GM21529 (cell line): ENCODE data around the gene MINDY4.

ENCODE experiments used
- ATAC-seq: cut with Tn5 transposase; IDR thresholded peaks from one replicate; pipeline ENCODE4 v1.9.1; 2021; ENCODE audit not compliant: unreplicated experiment

Gene MINDY4

DNA sequence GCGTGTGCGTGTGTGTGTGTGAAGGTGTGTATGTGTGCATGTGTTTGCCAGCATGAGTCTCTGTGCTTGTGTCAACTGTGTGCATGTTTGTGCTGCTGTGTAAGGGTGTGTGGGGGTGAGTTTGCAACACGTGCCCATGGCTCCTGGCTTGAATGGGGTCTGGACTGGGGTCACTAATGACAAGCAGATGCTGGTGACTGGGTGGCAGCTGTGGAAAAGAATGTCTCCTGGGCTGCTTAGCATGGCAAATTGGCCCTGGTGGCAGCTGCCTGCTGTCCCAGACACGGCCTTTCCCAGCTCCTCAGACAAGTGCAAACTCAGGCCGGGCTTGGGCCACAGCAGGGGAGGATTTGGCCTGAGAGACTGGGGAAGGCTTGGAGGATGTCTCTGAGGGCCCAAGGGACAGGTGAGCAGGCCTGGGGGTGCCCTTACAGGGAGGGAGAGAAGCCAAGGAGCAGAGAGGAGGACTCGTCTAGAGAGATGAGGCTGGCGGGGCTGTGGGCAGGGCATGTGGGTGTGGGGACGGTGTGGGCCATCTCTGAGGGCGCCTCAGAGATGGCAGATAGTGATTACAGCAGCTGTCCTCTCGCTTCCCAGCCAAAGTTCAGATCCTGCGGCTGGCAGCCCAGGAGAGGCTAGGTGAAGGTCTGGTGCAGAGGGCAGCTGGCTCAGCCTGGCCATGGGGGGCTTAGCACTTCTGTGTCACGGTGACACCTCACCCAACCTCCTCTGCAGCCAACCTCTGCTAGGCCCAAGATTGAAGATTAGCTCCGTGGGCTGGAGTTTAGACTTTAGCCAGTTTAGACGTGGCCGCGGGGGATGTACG lies 142.0 kb downstream of the MINDY4 start:
- no peak for ATAC-seq

DNA sequence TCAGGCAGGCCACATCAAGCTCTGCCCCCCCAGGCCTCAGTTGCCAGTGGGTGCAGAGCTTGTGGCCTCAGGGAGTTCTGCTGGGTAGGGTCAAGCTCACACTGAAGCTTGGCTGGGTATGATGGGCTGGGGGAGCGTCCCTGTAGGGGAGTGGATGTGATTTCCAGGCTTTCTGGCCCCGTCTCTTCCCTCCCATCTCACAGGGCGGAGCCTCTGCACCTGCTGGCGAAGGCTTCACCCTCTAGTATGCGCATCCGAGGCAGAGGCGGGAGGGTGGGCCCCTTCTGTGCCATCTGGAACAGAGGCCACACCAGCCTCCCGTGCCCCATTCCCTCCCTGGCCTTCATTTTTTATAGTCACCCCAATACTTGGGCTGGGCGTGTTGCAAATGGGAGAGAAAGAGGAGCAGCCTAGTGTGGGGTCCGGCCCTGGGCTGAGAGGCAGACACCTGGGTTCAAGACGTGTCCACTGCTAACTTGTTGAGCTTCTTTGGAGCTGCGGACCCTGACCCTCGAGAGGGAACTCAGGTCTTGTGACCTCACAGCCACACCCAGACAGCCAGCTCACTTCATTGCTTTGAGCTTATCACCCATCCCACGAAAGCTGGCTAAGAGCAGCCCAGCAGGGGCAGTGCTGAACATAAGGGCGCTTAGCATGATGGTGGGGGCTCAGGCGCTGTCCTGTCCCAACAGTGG lies 142.8 kb downstream of the MINDY4 start:
- no peak for ATAC-seq

DNA sequence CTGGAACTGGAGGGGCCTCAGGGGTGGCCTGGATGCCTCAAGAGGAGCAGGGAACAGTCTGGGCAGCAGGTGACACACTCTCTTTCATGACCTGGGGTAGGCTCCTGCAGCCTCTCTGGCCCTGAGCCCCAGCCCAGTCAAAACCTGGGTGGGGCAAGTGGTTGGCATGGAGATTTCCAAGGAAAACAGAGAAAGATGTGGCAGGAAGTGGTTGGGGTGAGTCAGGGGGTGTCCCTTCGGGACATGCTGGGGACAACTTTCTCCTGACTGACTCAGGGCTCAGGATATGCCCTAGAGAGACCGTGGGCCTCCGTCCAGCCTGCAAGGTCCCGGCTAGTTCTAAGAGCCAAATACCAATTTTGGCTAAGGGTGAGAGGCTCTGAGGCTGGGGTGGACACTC lies 143.4 kb downstream of the MINDY4 start:
- ATAC-seq: no peak

DNA sequence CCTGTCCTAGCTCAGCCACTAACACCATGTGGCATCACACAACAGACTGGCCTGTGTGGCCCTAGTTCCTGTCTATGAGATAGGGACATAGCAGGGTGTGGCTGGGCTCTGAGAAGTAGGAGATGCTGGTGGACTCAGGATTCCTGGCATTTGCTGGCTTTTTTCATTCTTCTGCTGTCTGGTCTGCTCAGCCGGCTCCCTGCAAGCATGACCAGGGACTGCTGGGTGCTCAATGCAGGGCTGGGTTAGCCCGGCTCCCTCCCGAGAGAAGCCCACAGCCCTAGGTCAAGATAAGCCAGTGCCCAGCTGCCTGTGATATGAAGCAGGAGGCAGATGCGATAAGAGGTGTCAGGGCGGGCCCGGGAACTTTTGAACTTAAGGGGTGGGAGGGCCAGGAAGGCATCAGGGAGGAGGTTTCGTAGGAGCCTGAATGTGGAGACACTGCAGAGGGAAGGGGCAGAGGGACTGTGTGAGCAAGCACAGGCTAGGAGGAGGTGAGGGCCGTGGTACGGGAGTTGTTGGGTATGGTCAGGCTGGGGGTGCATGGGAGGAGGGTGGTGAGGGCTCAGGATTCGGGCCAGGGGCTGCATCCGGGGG lies 143.9 kb downstream of the MINDY4 start:
- no peak for ATAC-seq

DNA sequence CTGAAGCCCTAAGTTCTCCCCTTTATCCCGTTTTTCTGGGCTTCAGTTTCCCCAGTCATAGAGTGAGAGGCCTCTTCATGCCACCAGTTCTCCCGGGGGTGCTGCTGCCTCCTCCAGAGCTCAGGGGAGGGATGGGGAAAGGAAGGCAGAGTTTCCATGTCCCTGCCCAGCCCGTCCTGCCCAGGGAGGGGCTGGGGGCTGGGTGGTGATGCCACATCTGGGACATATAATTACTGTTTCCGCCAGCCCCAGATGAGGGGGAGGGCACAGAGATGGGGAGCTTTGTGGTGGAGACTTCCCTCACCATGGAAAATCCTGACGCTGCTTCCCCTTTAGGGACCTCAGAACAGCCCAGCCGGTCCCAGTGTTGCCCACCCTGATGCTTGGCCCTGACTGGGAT lies 144.5 kb downstream of the MINDY4 start:
- ATAC-seq: no peak

DNA sequence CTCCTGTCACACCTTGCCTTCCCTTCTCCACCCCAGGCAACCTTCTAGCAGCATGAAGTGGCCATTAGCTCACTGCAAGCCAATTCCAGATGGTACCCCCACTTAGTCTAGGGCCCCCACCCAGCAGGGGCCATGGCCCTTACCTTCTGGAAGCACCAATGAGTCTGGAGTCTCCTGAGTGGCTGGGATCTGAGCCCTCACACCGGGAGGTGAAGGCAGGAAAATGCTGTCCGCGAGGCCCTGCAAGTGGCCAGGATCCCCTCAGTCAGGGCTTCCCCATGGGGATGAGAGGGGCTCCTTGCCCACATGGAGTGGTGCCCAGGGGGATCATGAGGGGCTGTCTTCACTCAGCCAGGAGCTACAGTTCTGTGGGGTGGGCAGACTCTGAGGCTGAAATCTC lies 145.0 kb downstream of the MINDY4 start:
- ATAC-seq: no peak

DNA sequence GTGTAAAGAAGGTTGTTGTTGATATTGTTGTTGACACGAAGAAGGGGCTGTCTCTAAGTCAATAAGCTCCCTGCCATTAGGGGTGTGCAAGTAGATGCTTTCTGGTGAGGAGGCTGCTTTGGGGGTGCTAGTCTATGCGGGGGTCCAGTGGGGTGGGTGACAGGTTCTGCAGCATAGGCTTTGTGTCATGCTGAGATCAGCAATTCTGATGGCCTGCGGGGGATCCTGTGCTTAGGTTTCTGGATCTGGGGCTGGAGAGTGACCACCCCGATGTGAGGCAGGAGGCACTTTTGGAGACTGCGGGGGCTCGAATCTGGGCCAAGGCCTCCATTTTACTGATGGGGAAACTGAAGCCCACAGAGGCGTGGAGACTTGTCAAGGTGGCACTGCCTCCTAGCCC lies 145.6 kb downstream of the MINDY4 start:
- ATAC-seq: no peak

DNA sequence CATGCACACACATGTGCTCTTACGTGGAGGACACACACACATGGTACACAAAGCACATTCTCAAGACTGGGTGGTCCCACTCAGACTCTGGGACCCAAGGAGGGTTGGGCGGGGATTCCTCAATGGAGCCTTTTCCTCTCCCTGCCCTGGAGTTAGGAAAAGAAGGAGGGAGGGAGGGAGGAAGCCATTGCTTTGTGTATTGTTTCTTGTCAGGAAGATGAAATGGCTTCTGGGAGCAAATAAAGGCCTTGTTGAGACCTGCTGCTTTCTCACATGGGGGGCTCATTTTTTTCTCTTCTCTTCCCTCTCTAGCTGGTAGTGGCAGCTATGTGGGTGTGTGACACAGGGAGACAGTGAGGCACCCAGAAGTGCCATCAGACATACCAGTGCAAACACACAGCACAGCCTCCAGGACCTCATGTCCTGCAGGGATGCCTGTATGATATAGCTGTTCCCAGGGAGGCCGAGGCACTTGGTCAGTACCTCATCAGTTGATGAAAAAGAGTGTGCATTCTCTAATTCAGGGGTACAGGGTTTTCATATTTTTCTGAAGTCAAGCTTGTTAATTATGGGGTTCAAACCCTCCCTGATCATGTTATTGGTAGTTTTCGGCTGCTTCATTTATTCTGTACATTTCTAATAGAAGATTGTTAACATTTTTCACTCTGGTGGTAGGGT lies 146.1 kb downstream of the MINDY4 start:
- ATAC-seq: no peak

DNA sequence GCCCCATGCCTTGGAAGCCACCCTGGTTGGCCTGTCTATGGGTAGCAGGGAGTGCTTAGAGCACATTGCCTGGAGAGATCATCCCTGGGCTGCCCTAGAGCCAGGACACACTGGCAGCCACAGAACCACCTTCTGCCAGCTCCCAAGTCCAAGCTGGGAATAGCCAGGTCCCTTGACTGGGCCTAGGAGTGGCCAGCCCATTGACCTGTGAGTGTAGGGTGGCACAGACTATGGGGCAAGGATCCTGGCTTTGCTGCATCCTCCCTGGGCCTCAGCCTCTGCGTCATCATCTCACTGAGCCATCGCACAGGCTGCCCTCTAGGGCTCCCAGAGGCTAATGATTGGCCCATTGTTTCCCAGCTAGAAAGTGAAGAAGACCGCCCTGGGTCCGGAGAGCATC lies 147.5 kb downstream of the MINDY4 start:
- ATAC-seq: no peak

DNA sequence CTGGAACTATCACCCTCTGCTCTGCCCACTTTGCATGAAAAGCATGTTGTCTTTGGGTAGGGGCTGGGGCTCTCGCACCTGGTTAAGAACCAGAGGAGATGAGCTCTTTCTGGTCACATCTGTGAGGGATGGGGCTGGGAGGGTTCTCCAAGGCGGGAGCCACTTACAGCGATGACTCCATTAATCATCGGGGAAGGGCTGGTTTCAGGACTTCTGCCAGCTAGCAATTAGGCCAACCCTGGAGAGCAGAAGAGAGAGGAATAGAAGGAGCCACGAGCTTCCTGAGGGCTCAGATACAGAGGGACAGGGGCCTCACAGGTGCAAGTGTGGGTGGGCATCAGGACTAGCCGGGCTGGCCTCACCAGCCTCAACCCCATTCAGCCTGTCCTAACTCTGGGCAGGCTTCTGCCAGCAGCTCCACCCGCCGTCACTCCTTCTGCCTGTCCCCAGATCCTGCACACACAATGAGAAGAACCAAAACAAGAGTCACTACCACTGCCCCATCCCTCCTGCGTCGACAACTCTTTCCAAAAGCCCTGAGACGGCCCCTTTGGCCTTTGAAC lies 148.9 kb downstream of the MINDY4 start:
- ATAC-seq: no peak

DNA sequence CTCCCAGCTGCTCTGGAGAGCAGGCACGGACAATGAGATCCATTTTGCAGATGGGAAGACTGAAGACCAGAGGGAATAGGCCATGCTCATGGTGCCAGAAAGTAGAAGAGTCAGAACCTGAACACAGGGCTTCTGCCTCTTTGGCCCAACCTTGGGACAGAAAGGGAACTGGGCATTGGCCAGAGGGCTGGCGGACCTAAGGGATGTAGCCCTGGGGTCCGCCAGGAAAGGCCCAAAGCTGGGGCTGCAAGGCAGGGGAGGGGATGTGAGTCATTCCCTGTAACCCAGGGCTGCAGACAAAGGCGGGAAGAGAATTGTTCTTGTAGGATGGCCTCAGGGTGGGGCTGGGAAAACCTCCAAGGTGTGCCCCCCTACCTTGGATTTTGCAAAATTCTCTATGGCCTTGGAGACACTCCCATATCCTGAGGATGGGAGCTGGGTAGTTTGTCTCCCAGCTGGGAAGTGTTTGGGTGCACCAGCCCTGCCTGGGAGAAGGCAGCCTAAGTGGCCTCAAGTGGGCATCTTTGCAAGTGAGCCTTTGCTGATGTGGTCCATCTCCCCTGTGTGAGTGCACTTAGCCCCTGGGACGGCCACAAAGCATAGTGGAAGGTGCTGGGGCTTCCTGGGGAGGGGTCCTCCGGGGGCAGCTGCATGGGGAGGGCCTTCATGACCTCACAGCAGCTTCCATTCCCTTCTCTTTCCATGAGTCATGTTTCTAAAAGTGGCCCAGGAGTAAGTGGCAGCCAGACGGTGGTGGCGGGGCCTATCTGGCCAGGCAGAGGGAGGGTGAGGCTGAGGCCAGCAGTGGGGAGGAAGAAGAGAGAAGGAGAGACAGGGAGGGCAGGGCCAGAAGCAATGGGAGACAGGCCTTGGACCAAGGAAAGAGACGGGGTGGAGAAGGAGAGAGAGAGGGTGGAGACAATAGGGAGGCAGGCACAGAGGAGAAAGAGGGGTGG lies 149.6 kb downstream of the MINDY4 start:
- ATAC-seq: no peak

DNA sequence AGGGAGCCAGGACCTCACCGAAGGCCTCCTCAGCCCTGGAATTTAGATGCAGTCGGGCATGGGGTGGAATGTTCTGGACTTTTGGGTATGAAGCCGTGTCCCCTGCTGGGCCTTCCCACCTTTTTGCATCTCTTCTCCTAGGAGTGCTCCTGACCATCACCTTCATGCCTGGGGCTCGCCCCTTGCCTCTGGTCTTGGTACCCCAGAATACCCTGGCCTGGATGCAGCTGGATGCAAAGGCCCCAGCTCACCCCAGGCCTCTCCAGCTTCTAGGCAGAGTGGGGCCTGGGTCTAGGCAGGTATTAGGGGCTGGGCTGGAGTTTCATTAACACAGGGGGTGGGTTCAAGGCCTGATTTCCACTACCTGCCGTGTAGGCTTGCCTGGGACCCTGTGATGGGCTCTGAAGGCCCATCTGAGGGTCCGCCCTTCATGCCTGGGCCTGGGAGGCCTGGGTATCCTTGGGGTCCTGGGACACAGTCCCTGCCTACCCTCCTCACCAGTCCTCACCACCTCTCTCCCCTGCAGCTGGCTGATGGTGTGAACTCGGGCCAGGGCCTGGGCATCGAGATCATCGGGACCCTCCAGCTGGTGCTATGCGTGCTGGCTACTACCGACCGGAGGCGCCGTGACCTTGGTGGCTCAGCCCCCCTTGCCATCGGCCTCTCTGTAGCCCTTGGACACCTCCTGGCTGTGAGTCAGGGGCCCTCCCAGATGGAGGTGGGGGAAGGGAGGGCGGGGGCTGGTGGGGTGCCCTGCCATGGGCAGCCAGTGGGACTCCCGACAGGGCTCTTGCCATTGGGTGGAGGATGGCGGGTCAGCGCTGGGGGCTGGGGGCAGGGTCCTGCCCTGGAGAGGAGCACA lies 150.6 kb downstream of the MINDY4 start:
- ATAC-seq: no peak

DNA sequence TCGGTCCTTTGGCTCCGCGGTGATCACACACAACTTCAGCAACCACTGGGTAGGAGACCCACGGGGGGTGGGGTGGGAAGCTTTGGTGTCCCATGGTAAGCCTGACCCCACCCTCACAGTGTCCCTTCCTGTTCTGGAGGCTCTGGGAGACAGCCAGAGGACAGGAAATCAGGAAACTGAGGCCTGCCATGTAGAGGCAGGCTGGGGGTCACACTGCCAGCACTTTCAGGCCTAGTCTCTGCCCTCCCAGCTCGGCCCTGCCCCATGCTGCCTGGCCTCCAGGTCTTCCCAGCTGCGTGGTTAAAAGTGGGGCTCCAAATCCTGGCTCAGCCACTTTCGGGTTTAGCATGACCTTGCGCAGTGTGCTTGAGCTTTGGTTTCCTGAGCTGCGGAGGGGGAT lies 151.4 kb downstream of the MINDY4 start:
- ATAC-seq: no peak

DNA sequence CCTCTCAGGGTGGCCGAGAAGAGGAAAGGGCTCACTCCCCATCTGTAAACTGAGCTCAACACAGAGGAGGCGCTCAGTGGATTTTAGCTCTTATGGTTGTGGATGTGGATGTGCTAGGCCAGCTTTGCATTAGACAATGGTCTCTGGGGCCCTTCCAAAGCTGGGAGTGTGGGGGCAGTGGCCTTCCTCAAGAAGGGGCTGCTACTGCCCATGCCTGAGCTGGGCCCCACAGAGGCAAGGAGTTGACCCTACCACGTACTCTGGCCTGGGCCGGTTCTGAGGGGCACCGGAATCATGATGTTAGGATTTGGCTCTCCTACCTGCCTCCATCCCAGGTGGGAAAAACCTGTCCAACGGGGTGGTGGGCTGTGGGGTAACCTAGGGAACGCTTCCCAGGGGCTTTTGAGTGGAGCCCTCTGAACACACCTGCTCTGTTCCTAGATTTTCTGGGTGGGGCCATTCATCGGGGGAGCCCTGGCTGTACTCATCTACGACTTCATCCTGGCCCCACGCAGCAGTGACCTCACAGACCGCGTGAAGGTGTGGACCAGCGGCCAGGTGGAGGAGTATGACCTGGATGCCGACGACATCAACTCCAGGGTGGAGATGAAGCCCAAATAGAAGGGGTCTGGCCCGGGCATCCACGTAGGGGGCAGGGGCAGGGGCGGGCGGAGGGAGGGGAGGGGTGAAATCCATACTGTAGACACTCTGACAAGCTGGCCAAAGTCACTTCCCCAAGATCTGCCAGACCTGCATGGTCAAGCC lies 152.0 kb downstream of the MINDY4 start:
- no peak for ATAC-seq

DNA sequence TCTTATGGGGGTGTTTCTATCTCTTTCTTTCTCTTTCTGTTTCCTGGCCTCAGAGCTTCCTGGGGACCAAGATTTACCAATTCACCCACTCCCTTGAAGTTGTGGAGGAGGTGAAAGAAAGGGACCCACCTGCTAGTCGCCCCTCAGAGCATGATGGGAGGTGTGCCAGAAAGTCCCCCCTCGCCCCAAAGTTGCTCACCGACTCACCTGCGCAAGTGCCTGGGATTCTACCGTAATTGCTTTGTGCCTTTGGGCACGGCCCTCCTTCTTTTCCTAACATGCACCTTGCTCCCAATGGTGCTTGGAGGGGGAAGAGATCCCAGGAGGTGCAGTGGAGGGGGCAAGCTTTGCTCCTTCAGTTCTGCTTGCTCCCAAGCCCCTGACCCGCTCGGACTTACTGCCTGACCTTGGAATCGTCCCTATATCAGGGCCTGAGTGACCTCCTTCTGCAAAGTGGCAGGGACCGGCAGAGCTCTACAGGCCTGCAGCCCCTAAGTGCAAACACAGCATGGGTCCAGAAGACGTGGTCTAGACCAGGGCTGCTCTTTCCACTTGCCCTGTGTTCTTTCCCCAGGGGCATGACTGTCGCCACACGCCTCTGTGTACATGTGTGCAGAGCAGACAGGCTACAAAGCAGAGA lies 152.7 kb downstream of the MINDY4 start:
- no peak for ATAC-seq

DNA sequence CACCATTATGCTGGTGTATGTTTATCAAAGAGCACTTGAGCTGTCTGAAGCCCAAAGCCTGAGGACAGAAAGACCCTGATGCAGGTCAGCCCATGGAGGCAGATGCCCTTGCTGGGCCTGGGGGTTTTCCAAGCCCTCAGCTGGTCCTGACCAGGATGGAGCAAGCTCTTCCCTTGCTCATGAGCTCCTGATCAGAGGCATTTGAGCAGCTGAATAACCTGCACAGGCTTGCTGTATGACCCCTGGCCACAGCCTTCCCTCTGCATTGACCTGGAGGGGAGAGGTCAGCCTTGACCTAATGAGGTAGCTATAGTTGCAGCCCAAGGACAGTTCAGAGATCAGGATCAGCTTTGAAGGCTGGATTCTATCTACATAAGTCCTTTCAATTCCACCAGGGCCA lies 153.4 kb downstream of the MINDY4 start:
- no peak for ATAC-seq

DNA sequence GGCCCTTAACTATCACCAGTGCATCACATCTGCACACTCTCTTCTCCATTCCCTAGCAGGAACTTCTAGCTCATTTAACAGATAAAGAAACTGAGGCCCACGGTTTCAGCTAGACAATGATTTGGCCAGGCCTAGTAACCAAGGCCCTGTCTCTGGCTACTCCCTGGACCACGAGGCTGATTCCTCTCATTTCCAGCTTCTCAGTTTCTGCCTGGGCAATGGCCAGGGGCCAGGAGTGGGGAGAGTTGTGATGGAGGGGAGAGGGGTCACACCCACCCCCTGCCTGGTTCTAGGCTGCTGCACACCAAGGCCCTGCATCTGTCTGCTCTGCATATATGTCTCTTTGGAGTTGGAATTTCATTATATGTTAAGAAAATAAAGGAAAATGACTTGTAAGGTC lies 153.9 kb downstream of the MINDY4 start:
- no peak for ATAC-seq

DNA sequence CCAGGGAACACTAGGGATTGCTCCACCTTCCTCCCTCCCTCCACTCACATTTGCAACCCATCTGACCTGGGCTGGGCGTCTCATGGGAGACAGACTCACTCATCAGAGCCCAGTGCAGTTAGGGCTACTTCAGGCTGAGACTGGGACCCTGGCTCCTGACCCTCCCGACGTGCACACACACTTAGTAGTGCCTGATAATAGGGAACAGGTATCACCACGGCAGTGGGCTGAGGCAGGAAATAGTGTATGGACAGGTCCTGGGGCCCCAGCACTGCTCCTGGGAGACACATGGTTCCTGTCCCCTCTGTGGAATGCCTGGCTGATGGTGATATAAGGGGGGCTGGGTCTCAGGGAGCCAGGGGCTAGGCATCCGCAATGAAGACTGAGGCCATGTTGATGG lies 154.7 kb downstream of the MINDY4 start:
- no peak for ATAC-seq
